H1 (cell line): ENCODE measurements around the gene EPB41L4B. TPM values are rescaled to one million over a fixed set of nuclear protein-coding genes. Genes with fewer than 3 reads are reported as not detected.

ENCODE experiments used
- BACH1 ChIP-seq: IDR thresholded peaks from 2 replicates; pipeline ENCODE4 v1.6.1; 2012; ENCODE audit warnings: low read length, improper control_type of control experiment
- BRCA1 ChIP-seq: IDR thresholded peaks from 2 replicates; pipeline ENCODE4 v1.6.1; 2012; ENCODE audit warnings: low read depth, low read length, improper control_type of control experiment
- CHD7 ChIP-seq: fragments of 300-600 bp; sonication (generic); IDR thresholded peaks from 2 replicates; pipeline ENCODE4 v1.7.1; 2012; ENCODE audit warnings: low read length, moderate library complexity, mild to moderate bottlenecking, inconsistent platforms; ENCODE audit not compliant: insufficient replicate concordance
- CREB1 ChIP-seq: IDR thresholded peaks from 2 replicates; pipeline ENCODE4 v1.6.1; 2012; ENCODE audit warnings: inconsistent platforms
- GABPA ChIP-seq: IDR thresholded peaks from 2 replicates; pipeline ENCODE4 v1.6.1; 2011; ENCODE audit warnings: mild to moderate bottlenecking, low read length, moderate library complexity, borderline replicate concordance; ENCODE audit not compliant: insufficient read depth
- POLR2A ChIP-seq, 2 experiments: IDR thresholded peaks; 1 replicate in 1 of 2; 2 replicates in 1 of 2; pipeline ENCODE4 v1.6.1; 2011; ENCODE audit warnings: low read depth in 2 of 2, low read length in 2 of 2, mild to moderate bottlenecking in 2 of 2; ENCODE audit errors: control extremely low read depth in 1 of 2
- POLR2AphosphoS5 ChIP-seq: IDR thresholded peaks from 2 replicates; pipeline ENCODE4 v1.6.1; 2011; ENCODE audit warnings: low read depth, low read length
- POU5F1 ChIP-seq: IDR thresholded peaks from 2 replicates; pipeline ENCODE4 v1.6.1; 2011; ENCODE audit warnings: low read depth, mild to moderate bottlenecking, low read length, moderate library complexity
- RXRA ChIP-seq: IDR thresholded peaks from 2 replicates; pipeline ENCODE4 v1.6.1; 2011; ENCODE audit warnings: low read depth, mild to moderate bottlenecking, low read length, moderate library complexity; ENCODE audit not compliant: insufficient read depth
- polyA plus RNA-seq, 7 experiments: library from polyadenylated mRNA; depleted of rRNA in 3 of 7; stranded (reverse) in 5 of 7; unstranded in 2 of 7; fragments of >200 nt in 5 of 7; fragments of 200-250 nt in 2 of 7; gene quantifications; 1 replicate in 5 of 7; 2 replicates in 1 of 7; 4 replicates in 1 of 7; pipeline versions ENCODE4 v1.2.1 to v1.2.3, GENCODE V29; 2011 to 2013; ENCODE audit warnings: missing spikeins in 2 of 7, mixed read lengths in 2 of 7
- total RNA-seq: library from RNA; stranded (reverse); fragmentation: NEBNext Ultra II Directional; extraction: Animal tissue kit (Norgen Biotek cat#: 25700); gene quantifications from 2 replicates; pipeline ENCODE4 v1.2.1, GENCODE V29; 2021

EPB41L4B gene
- total and polyA plus RNA-seq, 2 of the 8 experiments (the other 6 are each of a cell fraction or from before 2014, with no cell fraction given), result 11.9 to 25.0 TPM

- TF ChIP-seq CHD7, result no peak
- no peak for TF ChIP-seq POU5F1
- no peak for TF ChIP-seq GABPA
- no peak for TF ChIP-seq POLR2AphosphoS5
- TF ChIP-seq RXRA, result no peak
- TF ChIP-seq POLR2A (IDR thresholded peaks at IDR 0.05; ENCODE audit: control extremely low read depth in 1 of 2, low read depth in 2 of 2, low read length in 2 of 2), result no peak
- no peak for TF ChIP-seq BRCA1
- TF ChIP-seq CREB1, result no peak
- no peak for TF ChIP-seq BACH1
Observed at GRCh38 chr9:109171926-109172325, 148.9 kb downstream of the EPB41L4B start (continued).
